HepG2 (cell line): ENCODE results near the gene KCNK7. TPM values are rescaled to one million over a fixed set of nuclear protein-coding genes. Genes with fewer than 3 reads are reported as not detected.

Source experiments
- EEA1 ChIP-seq: sonication (generic); formaldehyde crosslinking; IDR thresholded peaks from 2 replicates; pipeline ENCODE4 v1.5.1; 2020; ENCODE audit warnings: mild to moderate bottlenecking, missing genetic modification reagents, borderline replicate concordance
- FOXO1 ChIP-seq: sonication (generic); formaldehyde crosslinking; IDR thresholded peaks from 2 replicates; pipeline ENCODE4 v1.4.0; 2020; ENCODE audit warnings: missing genetic modification reagents
- GATAD1 ChIP-seq: IDR thresholded peaks from 2 replicates; pipeline ENCODE4 v1.6.1; 2016; ENCODE audit warnings: missing genetic modification reagents, missing compliant biosample characterization
- GFI1 ChIP-seq: sonication (generic); formaldehyde crosslinking; IDR thresholded peaks from 2 replicates; pipeline ENCODE4 v1.5.0; 2020; ENCODE audit warnings: missing genetic modification reagents, mild to moderate bottlenecking, borderline replicate concordance
- IRF1 ChIP-seq: sonication (generic); formaldehyde crosslinking; IDR thresholded peaks from 2 replicates; pipeline ENCODE4 v1.4.0; 2020; ENCODE audit warnings: low read depth, mild to moderate bottlenecking, missing genetic modification reagents
- IRF2 ChIP-seq: IDR thresholded peaks from 2 replicates; pipeline ENCODE4 v1.6.1; 2018; ENCODE audit warnings: missing genetic modification reagents, missing compliant biosample characterization
- MTERF4 ChIP-seq: sonication (generic); formaldehyde crosslinking; IDR thresholded peaks from 2 replicates; pipeline ENCODE4 v1.8.0; 2023; ENCODE audit warnings: mild to moderate bottlenecking, missing genetic modification reagents
- NR2F1 ChIP-seq, 2 experiments: fragments of 450-650 bp in 1 of 2; formaldehyde crosslinking in 1 of 2; IDR thresholded peaks; 2 replicates each; pipeline versions ENCODE4 v1.5.0 to v1.6.1; 2016 to 2020; ENCODE audit warnings: mild to moderate bottlenecking in 1 of 2, missing compliant biosample characterization in 1 of 2, missing genetic modification reagents in 1 of 2, moderate library complexity in 1 of 2
- PHF5A ChIP-seq: IDR thresholded peaks from one replicate; pipeline ENCODE4 v1.6.1; 2018; ENCODE audit warnings: low read depth, missing genetic modification reagents; ENCODE audit not compliant: unreplicated experiment
- PHF8 ChIP-seq: sonication (generic); formaldehyde crosslinking; IDR thresholded peaks from 2 replicates; pipeline ENCODE4 v1.5.0; 2020; ENCODE audit warnings: missing genetic modification reagents
- RCOR2 ChIP-seq: IDR thresholded peaks from 2 replicates; pipeline ENCODE4 v1.6.1; 2016; ENCODE audit warnings: missing biosample characterization, missing genetic modification reagents
- RELA ChIP-seq: sonication (generic); formaldehyde crosslinking; IDR thresholded peaks from 2 replicates; pipeline ENCODE4 v1.4.0; 2020; ENCODE audit warnings: missing genetic modification reagents
- SCMH1 ChIP-seq: sonication (generic); formaldehyde crosslinking; IDR thresholded peaks from 2 replicates; pipeline ENCODE4 v1.9.0; 2021; ENCODE audit warnings: missing genetic modification reagents, mild to moderate bottlenecking, borderline replicate concordance
- THAP8 ChIP-seq: sonication (generic); formaldehyde crosslinking; IDR thresholded peaks from 2 replicates; pipeline ENCODE4 v1.5.1; 2020; ENCODE audit warnings: missing genetic modification reagents, mild to moderate bottlenecking, borderline replicate concordance
- ZBTB21 ChIP-seq: sonication (generic); formaldehyde crosslinking; IDR thresholded peaks from 2 replicates; pipeline ENCODE4 v1.4.0; 2020; ENCODE audit warnings: missing genetic modification reagents
- ZBTB39 ChIP-seq: sonication (generic); formaldehyde crosslinking; IDR thresholded peaks from 2 replicates; pipeline ENCODE4 v1.5.0; 2020; ENCODE audit warnings: missing genetic modification reagents
- ZBTB7B ChIP-seq: sonication (generic); formaldehyde crosslinking; IDR thresholded peaks from 2 replicates; pipeline ENCODE4 v1.4.0; 2020; ENCODE audit warnings: missing genetic modification reagents
- ZNF101 ChIP-seq: sonication (generic); formaldehyde crosslinking; IDR thresholded peaks from 2 replicates; pipeline ENCODE4 v1.4.0; 2020; ENCODE audit warnings: mild to moderate bottlenecking, low read depth, missing genetic modification reagents, borderline replicate concordance
- ZNF350 ChIP-seq: sonication (generic); formaldehyde crosslinking; IDR thresholded peaks from 2 replicates; pipeline ENCODE4 v1.4.0; 2020; ENCODE audit warnings: mild to moderate bottlenecking, low read depth, missing genetic modification reagents, borderline replicate concordance
- ZNF672 ChIP-seq: sonication (generic); formaldehyde crosslinking; IDR thresholded peaks from 2 replicates; pipeline ENCODE4 v1.8.1; 2022; ENCODE audit warnings: missing genetic modification reagents
- polyA plus RNA-seq, 8 experiments: library from polyadenylated mRNA; depleted of rRNA in 3 of 8; stranded (reverse) in 7 of 8; unstranded in 1 of 8; fragments of >200 nt; fragmentation: Illumina TruSeq in 4 of 8; extraction: Trizol in 4 of 8; gene quantifications; 2 replicates each; pipeline versions ENCODE4 v1.2.1 to v1.2.3, GENCODE V29; 2011 to 2016; ENCODE audit warnings: low read depth in 4 of 8, missing spikeins in 1 of 8, mixed read lengths in 1 of 8; ENCODE audit not compliant: insufficient read depth in 1 of 8
- total RNA-seq, 5 experiments: library from RNA; depleted of rRNA; stranded (reverse); fragments of >200 nt; fragmentation: Illumina TruSeq; extraction: Trizol; gene quantifications; 2 replicates each; pipeline ENCODE4 v1.2.3, GENCODE V29; 2016; ENCODE audit warnings: low read depth in 1 of 5

Gene KCNK7
- total and polyA plus RNA-seq, 2 of the 13 experiments (the other 11 are each of a cell fraction or from before 2014, with no cell fraction given) = 0.11 TPM; not detected in 1

- no peak for TF ChIP-seq ZBTB39
- no peak for TF ChIP-seq RELA (CRISPR knock-in tag)
- no peak for TF ChIP-seq NR2F1 (CRISPR knock-in tag; IDR thresholded peaks at IDR 0.05)
- TF ChIP-seq GATAD1 (CRISPR knock-in tag) = no peak
- TF ChIP-seq RCOR2 (CRISPR knock-in tag) = no peak
- no peak for TF ChIP-seq ZBTB21 (CRISPR knock-in tag)
- TF ChIP-seq IRF1 (CRISPR knock-in tag) = no peak
- 0 out of 2 replicates have a peak, but pooled peaks have one; percentile 19 for TF ChIP-seq FOXO1 (CRISPR knock-in tag)
- no peak for TF ChIP-seq ZNF101 (CRISPR knock-in tag)
- TF ChIP-seq PHF8 (CRISPR knock-in tag) = no peak
- no peak for TF ChIP-seq SCMH1
- no peak for TF ChIP-seq GFI1 (CRISPR knock-in tag)
- no peak for TF ChIP-seq MTERF4 (CRISPR knock-in tag)
- no peak for TF ChIP-seq PHF5A (CRISPR knock-in tag)
- 0 out of 2 replicates have a peak, but pooled peaks have one; percentile 37 for TF ChIP-seq THAP8 (CRISPR knock-in tag)
- TF ChIP-seq IRF2 (CRISPR knock-in tag) = no peak
- TF ChIP-seq ZNF672 (CRISPR knock-in tag) = no peak
- TF ChIP-seq ZBTB7B (CRISPR knock-in tag) = no peak
- no peak for TF ChIP-seq ZNF350
- 0 out of 2 replicates have a peak, but pooled peaks have one; percentile 67 for TF ChIP-seq EEA1
- TF ChIP-seq, all 625 proteins: peak for 18
Observed at GRCh38 chr11:65613091-65613928, 17.7 kb upstream of the KCNK7 start (continued).
